Measurements from ENCODE around the gene DRD4. TPM values are rescaled to one million over a fixed set of nuclear protein-coding genes. Genes with fewer than 3 reads are reported as not detected.

DRD4 gene
- total and polyA plus RNA-seq, 2 of the 13 experiments (the other 11 are each of a cell fraction or from before 2014, with no cell fraction given), result 0.09 to 0.13 TPM

DNA sequence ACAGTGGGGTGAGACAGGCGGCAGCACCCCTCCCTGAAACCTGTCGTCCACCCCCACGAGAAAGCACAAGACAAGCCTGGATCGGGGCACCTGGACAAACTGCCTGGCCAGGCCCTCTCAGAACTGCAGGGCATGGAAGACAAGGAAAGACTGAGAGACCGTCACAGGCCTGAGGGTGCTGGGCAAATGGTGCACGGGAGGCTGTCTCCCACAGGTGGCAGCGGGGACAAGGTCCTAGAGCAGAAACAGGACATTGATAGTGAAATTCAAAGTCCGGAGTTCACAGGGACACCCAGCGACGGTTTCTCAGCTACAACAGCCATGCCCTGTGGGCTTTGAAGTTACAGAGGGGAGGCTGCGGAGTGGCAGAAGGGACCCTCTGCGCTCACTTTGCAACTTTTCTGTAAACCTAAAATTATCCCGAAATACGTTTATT is 20.6 kb downstream of the DRD4 start (continued):
- TF ChIP-seq, protein P1, sequence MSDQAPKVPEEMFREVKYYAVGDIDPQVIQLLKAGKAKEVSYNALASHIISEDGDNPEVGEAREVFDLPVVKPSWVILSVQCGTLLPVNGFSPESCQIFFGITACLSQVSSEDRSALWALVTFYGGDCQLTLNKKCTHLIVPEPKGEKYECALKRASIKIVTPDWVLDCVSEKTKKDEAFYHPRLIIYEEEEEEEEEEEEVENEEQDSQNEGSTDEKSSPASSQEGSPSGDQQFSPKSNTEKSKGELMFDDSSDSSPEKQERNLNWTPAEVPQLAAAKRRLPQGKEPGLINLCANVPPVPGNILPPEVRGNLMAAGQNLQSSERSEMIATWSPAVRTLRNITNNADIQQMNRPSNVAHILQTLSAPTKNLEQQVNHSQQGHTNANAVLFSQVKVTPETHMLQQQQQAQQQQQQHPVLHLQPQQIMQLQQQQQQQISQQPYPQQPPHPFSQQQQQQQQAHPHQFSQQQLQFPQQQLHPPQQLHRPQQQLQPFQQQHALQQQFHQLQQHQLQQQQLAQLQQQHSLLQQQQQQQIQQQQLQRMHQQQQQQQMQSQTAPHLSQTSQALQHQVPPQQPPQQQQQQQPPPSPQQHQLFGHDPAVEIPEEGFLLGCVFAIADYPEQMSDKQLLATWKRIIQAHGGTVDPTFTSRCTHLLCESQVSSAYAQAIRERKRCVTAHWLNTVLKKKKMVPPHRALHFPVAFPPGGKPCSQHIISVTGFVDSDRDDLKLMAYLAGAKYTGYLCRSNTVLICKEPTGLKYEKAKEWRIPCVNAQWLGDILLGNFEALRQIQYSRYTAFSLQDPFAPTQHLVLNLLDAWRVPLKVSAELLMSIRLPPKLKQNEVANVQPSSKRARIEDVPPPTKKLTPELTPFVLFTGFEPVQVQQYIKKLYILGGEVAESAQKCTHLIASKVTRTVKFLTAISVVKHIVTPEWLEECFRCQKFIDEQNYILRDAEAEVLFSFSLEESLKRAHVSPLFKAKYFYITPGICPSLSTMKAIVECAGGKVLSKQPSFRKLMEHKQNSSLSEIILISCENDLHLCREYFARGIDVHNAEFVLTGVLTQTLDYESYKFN (CRISPR knock-in tag; conservative IDR thresholded peaks at IDR 0.05), result peak; percentile 78
- TF ChIP-seq, protein P2, sequence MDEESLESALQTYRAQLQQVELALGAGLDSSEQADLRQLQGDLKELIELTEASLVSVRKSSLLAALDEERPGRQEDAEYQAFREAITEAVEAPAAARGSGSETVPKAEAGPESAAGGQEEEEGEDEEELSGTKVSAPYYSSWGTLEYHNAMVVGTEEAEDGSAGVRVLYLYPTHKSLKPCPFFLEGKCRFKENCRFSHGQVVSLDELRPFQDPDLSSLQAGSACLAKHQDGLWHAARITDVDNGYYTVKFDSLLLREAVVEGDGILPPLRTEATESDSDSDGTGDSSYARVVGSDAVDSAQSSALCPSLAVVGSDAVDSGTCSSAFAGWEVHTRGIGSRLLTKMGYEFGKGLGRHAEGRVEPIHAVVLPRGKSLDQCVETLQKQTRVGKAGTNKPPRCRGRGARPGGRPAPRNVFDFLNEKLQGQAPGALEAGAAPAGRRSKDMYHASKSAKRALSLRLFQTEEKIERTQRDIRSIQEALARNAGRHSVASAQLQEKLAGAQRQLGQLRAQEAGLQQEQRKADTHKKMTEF (CRISPR knock-in tag; IDR thresholded peaks at IDR 0.05), result peak; percentile 25; the same call in 1 of the 2 replicates
- TF ChIP-seq XBP1 (CRISPR knock-in tag; IDR thresholded peaks at IDR 0.05) (no peak), MED1 (CRISPR knock-in tag; IDR thresholded peaks at IDR 0.05) (peak; percentile 42; the same call in 1 of the 2 replicates), ZNF768 (CRISPR knock-in tag; IDR thresholded peaks at IDR 0.05) (no peak), ZSCAN25 (CRISPR knock-in tag; IDR thresholded peaks at IDR 0.05) (peak; percentile 86), GATAD2A (CRISPR knock-in tag; IDR thresholded peaks at IDR 0.05) (0 out of 2 replicates have a peak, but pooled peaks have one; percentile 32), ZBTB7B (CRISPR knock-in tag; IDR thresholded peaks at IDR 0.05) (peak; percentile 59; the same call in 1 of the 2 replicates)
- TF ChIP-seq, protein P3, sequence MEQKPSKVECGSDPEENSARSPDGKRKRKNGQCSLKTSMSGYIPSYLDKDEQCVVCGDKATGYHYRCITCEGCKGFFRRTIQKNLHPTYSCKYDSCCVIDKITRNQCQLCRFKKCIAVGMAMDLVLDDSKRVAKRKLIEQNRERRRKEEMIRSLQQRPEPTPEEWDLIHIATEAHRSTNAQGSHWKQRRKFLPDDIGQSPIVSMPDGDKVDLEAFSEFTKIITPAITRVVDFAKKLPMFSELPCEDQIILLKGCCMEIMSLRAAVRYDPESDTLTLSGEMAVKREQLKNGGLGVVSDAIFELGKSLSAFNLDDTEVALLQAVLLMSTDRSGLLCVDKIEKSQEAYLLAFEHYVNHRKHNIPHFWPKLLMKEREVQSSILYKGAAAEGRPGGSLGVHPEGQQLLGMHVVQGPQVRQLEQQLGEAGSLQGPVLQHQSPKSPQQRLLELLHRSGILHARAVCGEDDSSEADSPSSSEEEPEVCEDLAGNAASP (CRISPR knock-in tag; IDR thresholded peaks at IDR 0.05; ENCODE audit: borderline replicate concordance), result peak; percentile 59; the same call in 1 of the 2 replicates
- TF ChIP-seq, protein P4, sequence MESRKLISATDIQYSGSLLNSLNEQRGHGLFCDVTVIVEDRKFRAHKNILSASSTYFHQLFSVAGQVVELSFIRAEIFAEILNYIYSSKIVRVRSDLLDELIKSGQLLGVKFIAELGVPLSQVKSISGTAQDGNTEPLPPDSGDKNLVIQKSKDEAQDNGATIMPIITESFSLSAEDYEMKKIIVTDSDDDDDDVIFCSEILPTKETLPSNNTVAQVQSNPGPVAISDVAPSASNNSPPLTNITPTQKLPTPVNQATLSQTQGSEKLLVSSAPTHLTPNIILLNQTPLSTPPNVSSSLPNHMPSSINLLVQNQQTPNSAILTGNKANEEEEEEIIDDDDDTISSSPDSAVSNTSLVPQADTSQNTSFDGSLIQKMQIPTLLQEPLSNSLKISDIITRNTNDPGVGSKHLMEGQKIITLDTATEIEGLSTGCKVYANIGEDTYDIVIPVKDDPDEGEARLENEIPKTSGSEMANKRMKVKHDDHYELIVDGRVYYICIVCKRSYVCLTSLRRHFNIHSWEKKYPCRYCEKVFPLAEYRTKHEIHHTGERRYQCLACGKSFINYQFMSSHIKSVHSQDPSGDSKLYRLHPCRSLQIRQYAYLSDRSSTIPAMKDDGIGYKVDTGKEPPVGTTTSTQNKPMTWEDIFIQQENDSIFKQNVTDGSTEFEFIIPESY (CRISPR knock-in tag; IDR thresholded peaks at IDR 0.05), result peak; percentile 91
- TF ChIP-seq, protein P5, sequence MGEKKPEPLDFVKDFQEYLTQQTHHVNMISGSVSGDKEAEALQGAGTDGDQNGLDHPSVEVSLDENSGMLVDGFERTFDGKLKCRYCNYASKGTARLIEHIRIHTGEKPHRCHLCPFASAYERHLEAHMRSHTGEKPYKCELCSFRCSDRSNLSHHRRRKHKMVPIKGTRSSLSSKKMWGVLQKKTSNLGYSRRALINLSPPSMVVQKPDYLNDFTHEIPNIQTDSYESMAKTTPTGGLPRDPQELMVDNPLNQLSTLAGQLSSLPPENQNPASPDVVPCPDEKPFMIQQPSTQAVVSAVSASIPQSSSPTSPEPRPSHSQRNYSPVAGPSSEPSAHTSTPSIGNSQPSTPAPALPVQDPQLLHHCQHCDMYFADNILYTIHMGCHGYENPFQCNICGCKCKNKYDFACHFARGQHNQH (CRISPR knock-in tag; IDR thresholded peaks at IDR 0.05), result 0 out of 2 replicates have a peak, but pooled peaks have one; percentile 26
- TF ChIP-seq, protein P6, sequence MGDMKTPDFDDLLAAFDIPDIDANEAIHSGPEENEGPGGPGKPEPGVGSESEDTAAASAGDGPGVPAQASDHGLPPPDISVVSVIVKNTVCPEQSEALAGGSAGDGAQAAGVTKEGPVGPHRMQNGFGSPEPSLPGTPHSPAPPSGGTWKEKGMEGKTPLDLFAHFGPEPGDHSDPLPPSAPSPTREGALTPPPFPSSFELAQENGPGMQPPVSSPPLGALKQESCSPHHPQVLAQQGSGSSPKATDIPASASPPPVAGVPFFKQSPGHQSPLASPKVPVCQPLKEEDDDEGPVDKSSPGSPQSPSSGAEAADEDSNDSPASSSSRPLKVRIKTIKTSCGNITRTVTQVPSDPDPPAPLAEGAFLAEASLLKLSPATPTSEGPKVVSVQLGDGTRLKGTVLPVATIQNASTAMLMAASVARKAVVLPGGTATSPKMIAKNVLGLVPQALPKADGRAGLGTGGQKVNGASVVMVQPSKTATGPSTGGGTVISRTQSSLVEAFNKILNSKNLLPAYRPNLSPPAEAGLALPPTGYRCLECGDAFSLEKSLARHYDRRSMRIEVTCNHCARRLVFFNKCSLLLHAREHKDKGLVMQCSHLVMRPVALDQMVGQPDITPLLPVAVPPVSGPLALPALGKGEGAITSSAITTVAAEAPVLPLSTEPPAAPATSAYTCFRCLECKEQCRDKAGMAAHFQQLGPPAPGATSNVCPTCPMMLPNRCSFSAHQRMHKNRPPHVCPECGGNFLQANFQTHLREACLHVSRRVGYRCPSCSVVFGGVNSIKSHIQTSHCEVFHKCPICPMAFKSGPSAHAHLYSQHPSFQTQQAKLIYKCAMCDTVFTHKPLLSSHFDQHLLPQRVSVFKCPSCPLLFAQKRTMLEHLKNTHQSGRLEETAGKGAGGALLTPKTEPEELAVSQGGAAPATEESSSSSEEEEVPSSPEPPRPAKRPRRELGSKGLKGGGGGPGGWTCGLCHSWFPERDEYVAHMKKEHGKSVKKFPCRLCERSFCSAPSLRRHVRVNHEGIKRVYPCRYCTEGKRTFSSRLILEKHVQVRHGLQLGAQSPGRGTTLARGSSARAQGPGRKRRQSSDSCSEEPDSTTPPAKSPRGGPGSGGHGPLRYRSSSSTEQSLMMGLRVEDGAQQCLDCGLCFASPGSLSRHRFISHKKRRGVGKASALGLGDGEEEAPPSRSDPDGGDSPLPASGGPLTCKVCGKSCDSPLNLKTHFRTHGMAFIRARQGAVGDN (CRISPR knock-in tag; IDR thresholded peaks at IDR 0.05), result peak; percentile 63

Measured in HepG2 (cell line).